ENCODE data around the gene CELA2A. TPM values are rescaled to one million over a fixed set of nuclear protein-coding genes. Genes with fewer than 3 reads are reported as not detected.
"Not testable (repeated sequence)": the region's sequence is repeated elsewhere in the genome, so short reads cannot be mapped to it uniquely, and the experiment has no call there.

CELA2A gene
- total and polyA plus RNA-seq, 2 donors: not detected

GRCh38 chr1:15513919-15514318 is 57.4 kb downstream of the CELA2A start:
- Histone ChIP-seq H3K36me3 (ENCODE audit: insufficient read depth) (no peaks in the 10 kb centered on the region), H3K27ac (ENCODE audit: low read depth) (no peak overlapping the region), H3K4me1 (ENCODE audit: insufficient read depth) (no peaks in the 10 kb centered on the region), H3K4me3 (ENCODE audit: low read depth, low read length) (no peak overlapping the region)
- DNase-seq (ENCODE audit: extremely low spot score): no peak
- 97% methylated on average over 3 of the region's 3 CpGs for WGBS

GRCh38 chr1:15514557-15514956 is 58.0 kb downstream of the CELA2A start:
- H3K4me1 ChIP-seq (ENCODE audit: insufficient read depth); H3K4me3 ChIP-seq (ENCODE audit: low read depth, low read length); H3K36me3 ChIP-seq (ENCODE audit: insufficient read depth); H3K27ac ChIP-seq (ENCODE audit: low read depth); DNase-seq (ENCODE audit: extremely low spot score): not testable (repeated sequence)
- WGBS: 89% methylated on average over 5 of the region's 5 CpGs

- WGBS: 66% methylated on average over 2 of the region's 2 CpGs
- no peak for DNase-seq (ENCODE audit: extremely low spot score)
Observed at GRCh38 chr1:15515022-15515663, 58.6 kb downstream of the CELA2A start.

GRCh38 chr1:15519625-15520024 is 63.1 kb downstream of the CELA2A start:
- no peaks in the 10 kb centered on the region for H3K4me1 ChIP-seq (ENCODE audit: insufficient read depth)
- DNase-seq (ENCODE audit: extremely low spot score): no peak
- no peak overlapping the region for H3K4me3 ChIP-seq (ENCODE audit: low read depth, low read length)
- 94% methylated on average over 3 of the region's 3 CpGs for WGBS
- H3K27ac ChIP-seq (ENCODE audit: low read depth): no peak overlapping the region
- H3K36me3 ChIP-seq (ENCODE audit: insufficient read depth): no peaks in the 10 kb centered on the region

More at GRCh38 chr1:15515022-15515663, 58.6 kb downstream of the CELA2A start:
- no peak overlapping the region for H3K4me3 ChIP-seq (ENCODE audit: low read depth, low read length)
- H3K27ac ChIP-seq (ENCODE audit: low read depth): no peak overlapping the region
- no peaks in the 10 kb centered on the region for H3K36me3 ChIP-seq (ENCODE audit: insufficient read depth)
- no peaks in the 10 kb centered on the region for H3K4me1 ChIP-seq (ENCODE audit: insufficient read depth)

GRCh38 chr1:15521206-15521906 is 64.8 kb downstream of the CELA2A start:
- not testable (repeated sequence) for H3K4me3 ChIP-seq (ENCODE audit: low read depth, low read length); H3K4me1 ChIP-seq (ENCODE audit: insufficient read depth); DNase-seq (ENCODE audit: extremely low spot score); H3K36me3 ChIP-seq (ENCODE audit: insufficient read depth); H3K27ac ChIP-seq (ENCODE audit: low read depth)
- WGBS: 89% methylated on average over 17 of the region's 17 CpGs

Other genes starting within 250 kb of the CELA2A start
- 2.0 TPM for gene FHAD1, start 209.5 kb upstream of the CELA2A start, total RNA-seq
- gene FHAD1, start 209.5 kb upstream of the CELA2A start, polyA plus RNA-seq: 0.38 TPM
- 16.9 TPM for gene EFHD2, start 46.8 kb upstream of the CELA2A start, total RNA-seq
- 50.9 TPM for gene EFHD2, start 46.8 kb upstream of the CELA2A start, polyA plus RNA-seq
- not detected for gene CTRC, start 18.3 kb upstream of the CELA2A start, total RNA-seq
- 0.52 TPM for gene CTRC, start 18.3 kb upstream of the CELA2A start, polyA plus RNA-seq
- gene CELA2B, start 19.4 kb downstream of the CELA2A start, total RNA-seq: 0.32 TPM
- gene CELA2B, start 19.4 kb downstream of the CELA2A start, polyA plus RNA-seq: not detected
- 9.3 TPM for gene CASP9, start 67.5 kb downstream of the CELA2A start, total RNA-seq
- 15.4 TPM for gene CASP9, start 67.5 kb downstream of the CELA2A start, polyA plus RNA-seq
- gene DNAJC16, start 70.1 kb downstream of the CELA2A start, total RNA-seq: 18.7 TPM
- gene DNAJC16, start 70.1 kb downstream of the CELA2A start, polyA plus RNA-seq: 5.6 TPM
- 0.48 TPM for gene AGMAT, start 128.3 kb downstream of the CELA2A start, total RNA-seq
- 0.27 TPM for gene AGMAT, start 128.3 kb downstream of the CELA2A start, polyA plus RNA-seq
- 48.8 TPM for gene DDI2, start 160.7 kb downstream of the CELA2A start, total RNA-seq
- gene DDI2, start 160.7 kb downstream of the CELA2A start, polyA plus RNA-seq: 7.2 TPM
- 23.5 TPM for gene PLEKHM2, start 227.6 kb downstream of the CELA2A start, total RNA-seq
- 53.5 TPM for gene PLEKHM2, start 227.6 kb downstream of the CELA2A start, polyA plus RNA-seq

Data from urinary bladder (tissue), 4 donors.